Upper lobe of right lung (tissue), 1 donor: ENCODE data around the gene ADH1C. TPM values are rescaled to one million over a fixed set of nuclear protein-coding genes. Genes with fewer than 3 reads are reported as not detected.
A peak's percentile ranks its signal among the peaks of the same experiment; 100 is the strongest.

Source experiments
- ATAC-seq: fragments of 200-7000 bp; cut with Tn5 transposase; one replicate; pipeline ENCODE4 v1.9.1; 2020; ENCODE audit warnings: mild to moderate bottlenecking, moderate library complexity
- DNase-seq: peaks from one replicate; pipeline ENCODE4 v3.0.0-alpha.2; 2020
- H3K27ac ChIP-seq: fragments of 200-600 bp; one replicate; pipeline ENCODE4 v1.8.0; 2022
- H3K27me3 ChIP-seq: fragments of 200-600 bp; one replicate; pipeline ENCODE4 v1.8.0; 2022; ENCODE audit warnings: mild to moderate bottlenecking
- H3K36me3 ChIP-seq: fragments of 200-600 bp; one replicate; pipeline ENCODE4 v1.8.0; 2022
- H3K4me1 ChIP-seq: fragments of 200-600 bp; one replicate; pipeline ENCODE4 v1.8.0; 2022
- H3K4me3 ChIP-seq: fragments of 200-600 bp; one replicate; pipeline ENCODE4 v1.8.0; 2022; ENCODE audit warnings: mild to moderate bottlenecking
- H3K9me3 ChIP-seq: fragments of 200-600 bp; one replicate; pipeline ENCODE4 v1.8.0; 2022
- CTCF ChIP-seq: fragments of 200-600 bp; IDR thresholded peaks from one replicate; pipeline ENCODE4 v1.8.0; 2022; ENCODE audit warnings: antibody characterized with exemption
- intact Hi-C: fragments of 100-400 bp; cut with DNase I; formaldehyde crosslinking; loops from one replicate; pipeline ENCODE4 v1.11.0; 2022
- total RNA-seq: library from RNA; stranded (reverse); fragmentation: NEBNext Ultra II Directional; extraction: Animal tissue kit (Norgen Biotek cat#: 25700); gene quantifications from one replicate; pipeline ENCODE4 v1.2.1, GENCODE V29; 2021
- donor health status: DM: no; HTN: yes; CAD: no; lungs with severe emphysema.

Gene ADH1C
- total RNA-seq, 1 donor from 2014 or later, result 6.8 TPM

- DNase-seq (no peak), ATAC-seq (no peak)
- Histone ChIP-seq H3K4me3 (no peak overlapping the region), H3K36me3 (no peaks in the 10 kb centered on the region), H3K27me3 (no peaks in the 10 kb centered on the region), H3K4me1 (no peaks in the 10 kb centered on the region), H3K9me3 (no peaks in the 10 kb centered on the region), H3K27ac (no peak overlapping the region)
- no peak for TF ChIP-seq CTCF
- intact Hi-C loops, result no loop called here
Observed at GRCh38 chr4:99336553-99336952, 16.0 kb downstream of the ADH1C start.

GRCh38 chr4:99334880-99335279 lies 17.7 kb downstream of the ADH1C start:
- no peaks in the 10 kb centered on the region for H3K9me3 ChIP-seq
- DNase-seq (no peak), ATAC-seq (no peak)
- no peak for TF ChIP-seq CTCF
- H3K36me3 ChIP-seq, result no peaks in the 10 kb centered on the region
- H3K27ac ChIP-seq, result no peak overlapping the region
- no peaks in the 10 kb centered on the region for H3K27me3 ChIP-seq
- no peak overlapping the region for H3K4me3 ChIP-seq
- no peaks in the 10 kb centered on the region for H3K4me1 ChIP-seq
- intact Hi-C loops, result no loop called here

GRCh38 chr4:99330648-99331047 lies 21.9 kb downstream of the ADH1C start:
- no peak for ATAC-seq
- Histone ChIP-seq H3K4me3 (no peak overlapping the region), H3K36me3 (no peaks in the 10 kb centered on the region), H3K27ac (no peak overlapping the region), H3K4me1 (peaks cover 1% of the 10 kb centered on the region), H3K9me3 (no peaks in the 10 kb centered on the region), H3K27me3 (no peaks in the 10 kb centered on the region)
- TF ChIP-seq CTCF, result no peak
- no peak for DNase-seq
- intact Hi-C loops, result no loop called here

GRCh38 chr4:99329876-99330275 lies 22.7 kb downstream of the ADH1C start:
- H3K4me1 ChIP-seq, result peaks cover 6% of the 10 kb centered on the region
- intact Hi-C loops, result no loop called here
- H3K9me3 ChIP-seq, result no peaks in the 10 kb centered on the region
- DNase-seq, result no peak
- H3K27ac ChIP-seq, result no peak overlapping the region
- H3K36me3 ChIP-seq, result no peaks in the 10 kb centered on the region
- no peak for TF ChIP-seq CTCF
- no peak for ATAC-seq
- no peaks in the 10 kb centered on the region for H3K27me3 ChIP-seq
- H3K4me3 ChIP-seq, result no peak overlapping the region

- ATAC-seq (peak; percentile 71), DNase-seq (peak; percentile 43)
- Histone ChIP-seq H3K9me3 (no peaks in the 10 kb centered on the region), H3K36me3 (no peaks in the 10 kb centered on the region), H3K27ac (no peak overlapping the region), H3K27me3 (no peaks in the 10 kb centered on the region), H3K4me1 (peaks cover 16% of the 10 kb centered on the region), H3K4me3 (no peak overlapping the region)
- TF ChIP-seq CTCF, result no peak
- intact Hi-C loops, result no loop called here
Observed at GRCh38 chr4:99324979-99325378, 27.6 kb downstream of the ADH1C start.

- Histone ChIP-seq H3K4me3 (no peak overlapping the region), H3K4me1 (peaks cover 16% of the 10 kb centered on the region), H3K27ac (peak overlapping the region; percentile 59), H3K9me3 (no peaks in the 10 kb centered on the region), H3K27me3 (no peaks in the 10 kb centered on the region), H3K36me3 (no peaks in the 10 kb centered on the region)
- intact Hi-C loops, result no loop called here
- ATAC-seq, result no peak
- no peak for TF ChIP-seq CTCF
- no peak for DNase-seq
Observed at GRCh38 chr4:99324361-99324760, 28.2 kb downstream of the ADH1C start.
